Thoracic aorta (tissue), 2 donors: ENCODE results near the gene NEK7. TPM values are rescaled to one million over a fixed set of nuclear protein-coding genes. Genes with fewer than 3 reads are reported as not detected.

Experiments used
- ATAC-seq: fragments of 150-250 bp; one replicate; pipeline ENCODE4 v1.8.0; 2017; ENCODE audit warnings: low read depth; ENCODE audit not compliant: insufficient number of reproducible peaks, low FRiP score
- DNase-seq: peaks from one replicate; pipeline ENCODE4 v3.0.0-alpha.2; 2020; ENCODE audit warnings: low spot score
- H3K27ac ChIP-seq, 2 donors: fragments of 200-600 bp; sonication (generic); 1 replicate in 1 of 2; 2 replicates in 1 of 2; pipeline ENCODE4 v1.5.1; 2016; ENCODE audit warnings: mild to moderate bottlenecking in 2 of 2, moderate library complexity in 2 of 2
- H3K27me3 ChIP-seq: fragments of 200-600 bp; sonication (generic); replicated peaks from 2 replicates; pipeline ENCODE4 v1.6.0; 2016; ENCODE audit warnings: mild to moderate bottlenecking; ENCODE audit not compliant: insufficient read depth
- H3K36me3 ChIP-seq: fragments of 200-600 bp; sonication (generic); one replicate; pipeline ENCODE4 v1.5.1; 2016
- H3K4me1 ChIP-seq, 2 donors: fragments of 200-600 bp; sonication (generic); 1 replicate in 1 of 2; 2 replicates in 1 of 2; pipeline versions ENCODE4 v1.5.1 to v1.6.0; 2016; ENCODE audit warnings: low read depth in 2 of 2, mild to moderate bottlenecking in 1 of 2; ENCODE audit not compliant: control insufficient read depth in 1 of 2
- H3K4me3 ChIP-seq: fragments of 200-600 bp; sonication (generic); 2 replicates; pipeline ENCODE4 v1.5.1; 2016; ENCODE audit warnings: mild to moderate bottlenecking
- H3K9me3 ChIP-seq: fragments of 200-600 bp; sonication (generic); 2 replicates; pipeline ENCODE4 v1.5.1; 2016
- total RNA-seq, 2 donors: library from RNA; depleted of rRNA; stranded (reverse); fragments of >200 nt; gene quantifications; one replicate each; pipeline versions ENCODE4 v1.1.0 to v1.2.3, GENCODE V29; 2016
- TF ChIP-seq, protein P1 (sequence below): fragments of 200-600 bp; sonication (generic); IDR thresholded peaks from one replicate; pipeline ENCODE4 v1.5.1; 2019; ENCODE audit warnings: antibody characterized with exemption

NEK7 gene
- total RNA-seq, 2 donors from 2014 or later = 118 to 155 TPM

- no peaks in the 10 kb centered on the region for H3K9me3 ChIP-seq
- H3K36me3 ChIP-seq = no peaks in the 10 kb centered on the region
- H3K4me1 ChIP-seq = peaks cover 36 to 57% of the 10 kb centered on the region in 2 donors
- no peak overlapping the region for H3K27ac ChIP-seq
- no peak for DNase-seq
- H3K4me3 ChIP-seq = no peak overlapping the region
- TF ChIP-seq, protein P1, sequence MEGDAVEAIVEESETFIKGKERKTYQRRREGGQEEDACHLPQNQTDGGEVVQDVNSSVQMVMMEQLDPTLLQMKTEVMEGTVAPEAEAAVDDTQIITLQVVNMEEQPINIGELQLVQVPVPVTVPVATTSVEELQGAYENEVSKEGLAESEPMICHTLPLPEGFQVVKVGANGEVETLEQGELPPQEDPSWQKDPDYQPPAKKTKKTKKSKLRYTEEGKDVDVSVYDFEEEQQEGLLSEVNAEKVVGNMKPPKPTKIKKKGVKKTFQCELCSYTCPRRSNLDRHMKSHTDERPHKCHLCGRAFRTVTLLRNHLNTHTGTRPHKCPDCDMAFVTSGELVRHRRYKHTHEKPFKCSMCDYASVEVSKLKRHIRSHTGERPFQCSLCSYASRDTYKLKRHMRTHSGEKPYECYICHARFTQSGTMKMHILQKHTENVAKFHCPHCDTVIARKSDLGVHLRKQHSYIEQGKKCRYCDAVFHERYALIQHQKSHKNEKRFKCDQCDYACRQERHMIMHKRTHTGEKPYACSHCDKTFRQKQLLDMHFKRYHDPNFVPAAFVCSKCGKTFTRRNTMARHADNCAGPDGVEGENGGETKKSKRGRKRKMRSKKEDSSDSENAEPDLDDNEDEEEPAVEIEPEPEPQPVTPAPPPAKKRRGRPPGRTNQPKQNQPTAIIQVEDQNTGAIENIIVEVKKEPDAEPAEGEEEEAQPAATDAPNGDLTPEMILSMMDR = no peak
- no peak for ATAC-seq
- no peaks in the 10 kb centered on the region for H3K27me3 ChIP-seq
Observed at GRCh38 chr1:198201956-198202784, 45.4 kb downstream of the NEK7 start.

GRCh38 chr1:198203434-198203833 is 46.6 kb downstream of the NEK7 start:
- H3K4me1 ChIP-seq = peaks cover 36 to 57% of the 10 kb centered on the region in 2 donors
- no peaks in the 10 kb centered on the region for H3K36me3 ChIP-seq
- H3K27me3 ChIP-seq = no peaks in the 10 kb centered on the region
- no peaks in the 10 kb centered on the region for H3K9me3 ChIP-seq
- H3K27ac ChIP-seq = no peak overlapping the region
- no peak overlapping the region for H3K4me3 ChIP-seq
- TF ChIP-seq, protein P1 = no peak
- DNase-seq (no peak), ATAC-seq (no peak)

- TF ChIP-seq, protein P1 = no peak
- Histone ChIP-seq H3K27me3 (no peaks in the 10 kb centered on the region), H3K9me3 (no peaks in the 10 kb centered on the region), H3K27ac (no peak overlapping the region), H3K36me3 (no peaks in the 10 kb centered on the region), H3K4me1 (peaks cover 29 to 41% of the 10 kb centered on the region in 2 donors), H3K4me3 (no peak overlapping the region)
- no peak for DNase-seq
- no peak for ATAC-seq
Observed at GRCh38 chr1:198205016-198205684, 48.4 kb downstream of the NEK7 start.

GRCh38 chr1:198206292-198206691 is 49.5 kb downstream of the NEK7 start:
- Histone ChIP-seq H3K4me3 (no peak overlapping the region), H3K4me1 (peaks cover 19 to 31% of the 10 kb centered on the region in 2 donors), H3K9me3 (no peaks in the 10 kb centered on the region), H3K27ac (no peak overlapping the region), H3K27me3 (no peaks in the 10 kb centered on the region), H3K36me3 (no peaks in the 10 kb centered on the region)
- TF ChIP-seq, protein P1 = no peak
- ATAC-seq (no peak), DNase-seq (no peak)

DNA sequence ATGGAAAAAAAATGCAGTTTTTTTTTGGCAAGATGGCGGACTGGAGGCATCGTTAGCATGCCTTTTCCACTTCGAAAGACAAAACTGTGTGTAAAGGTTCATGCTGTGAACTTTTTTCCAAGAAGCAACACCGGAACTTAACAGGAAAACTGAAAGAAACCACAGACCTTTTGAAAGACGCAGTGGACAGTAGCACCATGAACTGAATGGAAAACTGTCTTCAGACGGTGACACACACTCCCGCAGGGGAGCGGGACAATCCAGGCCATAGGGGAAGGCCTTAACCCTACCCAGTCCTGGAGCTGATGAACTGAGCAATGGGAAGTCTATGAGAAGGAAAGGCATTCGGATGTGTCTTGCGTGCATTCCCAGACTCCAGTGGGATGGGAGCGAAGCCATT is 54.9 kb downstream of the NEK7 start:
- no peak for DNase-seq
- H3K9me3 ChIP-seq = peaks cover 11% of the 10 kb centered on the region
- H3K4me3 ChIP-seq = no peak overlapping the region
- TF ChIP-seq, protein P1 = no peak
- H3K36me3 ChIP-seq = no peaks in the 10 kb centered on the region
- ATAC-seq = no peak
- no peaks in the 10 kb centered on the region for H3K27me3 ChIP-seq
- H3K4me1 ChIP-seq = no peaks in the 10 kb centered on the region
- H3K27ac ChIP-seq = no peak overlapping the region
